Stimulated activated naive CD8-positive, alpha-beta T cell treated with anti-CD3 and anti-CD28 coated beads, Interleukin-15, amount 100 ng/mL, for 72 hours (primary cell): ENCODE results near the gene BCL7B.
A peak's percentile ranks its signal among the peaks of the same experiment; 100 is the strongest.
"Not testable (repeated sequence)": the region's sequence is repeated elsewhere in the genome, so short reads cannot be mapped to it uniquely, and the experiment has no call there.

ENCODE experiments used
- ATAC-seq: fragments of 150-1000 bp; cut with Tn5 transposase; 2 replicates; pipeline ENCODE4 v1.10.0; 2021; ENCODE audit warnings: mild to moderate bottlenecking, moderate library complexity
- DNase-seq, 2 donors: peaks; one replicate each; pipeline ENCODE4 v3.0.0; 2021 to 2022
- H3K27ac Mint-ChIP-seq, 2 donors: one replicate each; pipeline ENCODE4 v1.8.0; 2022; ENCODE audit warnings: mild to moderate bottlenecking in 2 of 2, mixed read lengths in 2 of 2, moderate library complexity in 2 of 2
- H3K27me3 Mint-ChIP-seq: one replicate; pipeline ENCODE4 v1.8.0; 2022; ENCODE audit warnings: mixed read lengths
- H3K4me1 Mint-ChIP-seq: one replicate; pipeline ENCODE4 v1.8.0; 2022; ENCODE audit warnings: mild to moderate bottlenecking, mixed read lengths
- H3K4me3 Mint-ChIP-seq, 2 donors: one replicate each; pipeline ENCODE4 v1.8.0; 2022; ENCODE audit warnings: mild to moderate bottlenecking in 2 of 2, mixed read lengths in 2 of 2, moderate library complexity in 1 of 2
- H3K9me3 Mint-ChIP-seq, 2 donors: one replicate each; pipeline ENCODE4 v1.8.0; 2022; ENCODE audit warnings: mixed read lengths in 2 of 2

Gene BCL7B

DNA sequence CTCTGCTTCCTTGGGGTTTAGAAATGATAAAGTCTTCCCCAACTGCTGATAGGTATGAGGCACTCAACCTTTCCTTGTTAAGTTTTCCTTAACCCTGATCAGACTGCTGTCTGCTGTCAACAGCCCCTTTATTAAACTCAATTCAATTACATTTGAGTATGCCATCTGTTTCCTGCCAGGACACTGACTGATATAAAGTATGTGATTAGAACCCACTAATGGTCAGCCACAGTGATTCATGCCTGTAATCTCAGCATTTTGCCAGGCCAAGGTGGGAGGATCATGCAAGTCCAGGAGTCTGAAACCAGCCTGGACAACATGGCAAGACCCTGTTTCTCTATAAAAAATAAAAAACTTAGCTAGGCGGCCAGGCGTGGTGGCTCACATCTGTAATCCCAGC is 53.5 kb downstream of the BCL7B start:
- Mint-ChIP-seq H3K4me3 (no peak overlapping the region), H3K27me3 (no peaks in the 10 kb centered on the region), H3K4me1 (no peaks in the 10 kb centered on the region), H3K9me3 (no peaks in the 10 kb centered on the region), H3K27ac (peak overlapping the region in 1 of 2 donors; percentile 61)
- DNase-seq: no peak
- no peak for ATAC-seq

DNA sequence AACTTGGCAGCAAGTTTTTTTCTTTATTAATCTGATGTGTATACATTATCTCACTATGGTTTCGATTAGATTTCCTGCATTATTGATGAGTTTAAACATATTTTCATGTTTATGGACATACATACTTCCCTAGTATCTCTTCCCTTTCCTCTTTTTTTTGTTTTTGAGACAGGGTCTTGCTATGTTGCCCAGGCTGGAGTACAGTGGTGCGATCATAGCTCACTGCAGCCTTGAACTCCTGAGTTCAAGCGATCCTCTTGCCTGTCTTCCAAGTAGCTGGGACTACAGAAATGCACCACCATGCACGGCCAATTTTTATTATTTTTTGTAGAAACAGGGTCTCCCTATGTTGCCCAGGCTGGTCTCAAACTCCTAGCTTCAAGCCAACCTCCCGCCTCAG is 54.3 kb downstream of the BCL7B start:
- DNase-seq (no peak), ATAC-seq (no peak)
- H3K27me3 Mint-ChIP-seq: no peaks in the 10 kb centered on the region
- no peak overlapping the region for H3K27ac Mint-ChIP-seq
- H3K4me1 Mint-ChIP-seq: no peaks in the 10 kb centered on the region
- H3K9me3 Mint-ChIP-seq: no peaks in the 10 kb centered on the region
- H3K4me3 Mint-ChIP-seq: no peak overlapping the region

DNA sequence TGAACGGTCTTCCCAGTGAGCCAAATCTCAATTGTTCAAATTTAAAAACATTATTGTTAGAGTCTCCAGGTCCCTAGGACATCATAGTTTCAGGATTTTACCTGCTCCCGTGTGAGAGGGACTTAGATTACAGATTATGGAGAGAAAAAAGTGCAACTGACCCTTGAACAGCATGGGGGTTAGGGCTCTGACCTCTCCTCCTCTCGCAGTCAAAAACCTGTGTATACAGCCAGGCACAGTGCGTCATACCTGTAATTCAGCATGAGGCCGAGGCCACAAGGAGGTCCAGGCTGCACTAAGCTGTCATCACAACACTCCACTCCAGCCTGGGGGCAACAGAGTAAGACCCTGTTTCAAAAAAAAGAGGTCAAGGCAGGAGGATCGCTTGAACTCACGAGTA is 60.9 kb downstream of the BCL7B start:
- no peak overlapping the region for H3K27ac Mint-ChIP-seq
- no peaks in the 10 kb centered on the region for H3K27me3 Mint-ChIP-seq

DNA sequence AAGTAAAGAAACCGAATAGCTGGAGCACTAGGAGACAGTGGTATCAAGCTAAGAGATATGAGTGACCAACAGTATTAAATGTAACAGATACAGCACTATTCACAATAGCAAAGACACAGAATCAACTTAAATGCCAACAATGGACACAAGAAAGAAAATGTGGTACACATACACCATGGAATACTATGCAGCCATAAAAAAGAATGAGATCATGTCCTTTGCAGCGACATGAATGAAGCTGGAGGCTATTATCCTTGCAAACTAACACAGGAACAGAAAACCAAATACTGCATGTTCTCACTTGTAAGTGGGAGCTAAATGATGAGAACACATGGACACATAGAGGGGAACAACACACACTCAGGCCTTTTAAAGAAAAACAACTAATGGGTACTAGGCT is 62.0 kb downstream of the BCL7B start:
- DNase-seq, H3K27ac Mint-ChIP-seq, H3K4me3 Mint-ChIP-seq, H3K4me1 Mint-ChIP-seq, H3K27me3 Mint-ChIP-seq, ATAC-seq, H3K9me3 Mint-ChIP-seq: not testable (repeated sequence)

More for the DNA sequence above, 60.9 kb downstream of the BCL7B start:
- ATAC-seq: no peak
- Mint-ChIP-seq H3K4me3 (no peak overlapping the region), H3K9me3 (no peaks in the 10 kb centered on the region), H3K4me1 (peaks cover 4% of the 10 kb centered on the region)
- no peak for DNase-seq

DNA sequence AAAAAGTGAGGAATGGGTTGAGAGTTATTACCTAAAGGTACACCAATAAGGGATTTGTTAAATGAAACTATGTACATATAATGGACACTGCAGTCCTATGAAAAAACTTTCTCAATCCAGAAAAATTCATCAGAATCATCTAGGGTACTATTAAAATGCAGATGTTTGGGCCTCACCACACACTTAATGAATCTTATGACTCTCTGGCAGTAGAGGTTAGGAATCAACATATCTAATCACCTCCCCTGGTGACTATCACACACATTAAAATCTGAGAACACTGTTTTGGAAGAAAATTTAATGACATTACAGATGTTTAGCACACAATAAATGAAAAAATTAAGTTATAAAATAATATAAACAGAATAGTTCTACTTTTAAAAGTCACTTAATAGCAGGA is 67.5 kb downstream of the BCL7B start:
- peaks cover 9% of the 10 kb centered on the region for H3K4me1 Mint-ChIP-seq
- no peaks in the 10 kb centered on the region for H3K9me3 Mint-ChIP-seq
- no peak overlapping the region for H3K4me3 Mint-ChIP-seq
- ATAC-seq (no peak), DNase-seq (no peak)
- no peaks in the 10 kb centered on the region for H3K27me3 Mint-ChIP-seq
- H3K27ac Mint-ChIP-seq: no peak overlapping the region

DNA sequence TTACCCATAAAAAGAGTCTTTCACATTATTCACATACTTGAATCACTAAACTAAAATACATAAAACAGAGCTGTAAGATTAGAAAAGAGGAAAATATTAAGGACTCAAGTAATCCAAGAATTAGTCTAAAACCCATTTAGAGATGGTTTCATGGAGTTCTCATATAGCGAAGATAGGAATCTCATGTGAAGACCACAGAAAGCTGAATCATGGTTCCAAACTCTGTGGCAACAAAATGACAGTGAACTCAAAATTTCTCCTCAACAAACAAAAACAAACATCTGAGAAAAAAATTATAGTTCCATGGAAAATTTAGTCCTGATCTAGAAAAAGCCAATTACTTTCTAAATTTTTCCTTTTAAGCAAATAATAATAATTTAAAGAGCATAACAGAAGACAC is 70.0 kb downstream of the BCL7B start:
- H3K4me1 Mint-ChIP-seq: peaks cover 5% of the 10 kb centered on the region
- H3K27me3 Mint-ChIP-seq: no peaks in the 10 kb centered on the region
- ATAC-seq (no peak), DNase-seq (no peak)
- no peaks in the 10 kb centered on the region for H3K9me3 Mint-ChIP-seq
- H3K27ac Mint-ChIP-seq: peak overlapping the region in 1 of 2 donors; percentile 2
- H3K4me3 Mint-ChIP-seq: no peak overlapping the region
